Ishikawa (cell line): Measurements from ENCODE around the gene POLR2J.

Source experiments
- CEBPB ChIP-seq: IDR thresholded peaks from 2 replicates; pipeline ENCODE4 v1.6.1; 2012
- EP300 ChIP-seq: IDR thresholded peaks from 2 replicates; pipeline ENCODE4 v1.6.1; 2012; ENCODE audit warnings: borderline replicate concordance
- NFIC ChIP-seq: IDR thresholded peaks from 2 replicates; pipeline ENCODE4 v1.6.1; 2012
- RAD21 ChIP-seq: IDR thresholded peaks from 2 replicates; pipeline ENCODE4 v1.6.1; 2012; ENCODE audit warnings: low read depth
- YY1 ChIP-seq: IDR thresholded peaks from 2 replicates; pipeline ENCODE4 v1.6.1; 2012; ENCODE audit warnings: low read depth

DNA sequence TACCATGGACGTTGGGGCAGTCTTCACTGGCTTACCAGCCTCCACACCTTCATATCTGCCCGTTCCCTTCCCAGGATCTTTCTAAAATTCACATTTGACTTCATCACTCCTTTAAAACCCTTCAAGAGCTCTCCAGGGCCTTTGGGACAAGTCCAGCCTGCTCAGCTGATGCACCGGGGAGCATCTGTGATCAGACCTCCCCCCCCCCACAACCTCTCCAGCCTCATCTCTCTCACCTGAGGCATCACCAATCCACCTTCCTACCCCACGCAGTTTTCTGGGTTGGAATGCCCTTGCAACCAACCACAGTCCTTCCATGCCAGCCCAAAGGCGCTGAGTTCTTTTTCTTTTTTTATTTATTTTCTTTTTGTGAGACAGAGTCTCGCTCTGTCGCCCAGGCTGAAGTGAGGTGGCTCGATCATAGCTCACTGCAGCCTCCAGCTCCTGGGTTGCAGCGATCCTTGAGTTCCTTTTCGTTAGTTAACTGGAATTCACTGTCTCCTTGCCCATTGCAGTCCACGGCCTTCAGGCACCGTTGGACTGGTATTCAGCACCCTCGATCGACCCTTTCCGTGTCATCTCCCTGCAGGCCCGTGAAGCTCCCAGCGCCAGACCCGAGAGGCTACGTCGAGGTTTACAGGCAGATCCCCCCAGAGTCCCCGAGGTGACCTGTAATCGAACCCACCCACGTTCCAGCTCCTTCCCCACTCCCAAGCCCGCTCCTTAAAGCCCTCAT, 14.7 kb downstream of the POLR2J start:
- TF ChIP-seq CEBPB = no peak
- TF ChIP-seq EP300 = no peak
- no peak for TF ChIP-seq YY1
- TF ChIP-seq NFIC = no peak
- no peak for TF ChIP-seq RAD21
